ENCODE results near the gene MAST2.
"Not testable (repeated sequence)": the region's sequence is repeated elsewhere in the genome, so short reads cannot be mapped to it uniquely, and the experiment has no call there.

The MAST2 gene

GRCh38 chr1:45949462-45949861 lies 146.1 kb downstream of the MAST2 start:
- not testable (repeated sequence) for DNase-seq

GRCh38 chr1:45952072-45952471 lies 148.7 kb downstream of the MAST2 start:
- peak; percentile 24 for DNase-seq

- peak; percentile 59 for DNase-seq
Observed at GRCh38 chr1:45953934-45954847, 150.8 kb downstream of the MAST2 start.

GRCh38 chr1:45957684-45958083 lies 154.3 kb downstream of the MAST2 start:
- no peak for DNase-seq

GRCh38 chr1:45958317-45958716 lies 154.9 kb downstream of the MAST2 start:
- DNase-seq: no peak

- no peak for DNase-seq
Observed at GRCh38 chr1:45960930-45961715, 157.7 kb downstream of the MAST2 start.

- DNase-seq: not testable (repeated sequence)
Observed at GRCh38 chr1:45961936-45962335, 158.5 kb downstream of the MAST2 start.

- DNase-seq: peak; percentile 19
Observed at GRCh38 chr1:45968941-45969666, 165.7 kb downstream of the MAST2 start.

- DNase-seq: no peak
Observed at GRCh38 chr1:45969866-45970265, 166.5 kb downstream of the MAST2 start.

GRCh38 chr1:45971335-45971734 lies 167.9 kb downstream of the MAST2 start:
- no peak for DNase-seq

GRCh38 chr1:45971922-45972531 lies 168.6 kb downstream of the MAST2 start:
- no peak for DNase-seq

GRCh38 chr1:45972621-45973020 lies 169.2 kb downstream of the MAST2 start:
- DNase-seq: no peak

GRCh38 chr1:45973121-45973520 lies 169.7 kb downstream of the MAST2 start:
- no peak for DNase-seq

GRCh38 chr1:45974541-45975269 lies 171.3 kb downstream of the MAST2 start:
- no peak for DNase-seq

GRCh38 chr1:45976623-45977022 lies 173.2 kb downstream of the MAST2 start:
- DNase-seq: no peak

- no peak for DNase-seq
Observed at GRCh38 chr1:45979074-45979777, 175.8 kb downstream of the MAST2 start.

GRCh38 chr1:45979778-45980176 lies 176.4 kb downstream of the MAST2 start:
- no peak for DNase-seq

- DNase-seq: no peak
Observed at GRCh38 chr1:45982359-45982758, 178.9 kb downstream of the MAST2 start.

- no peak for DNase-seq
Observed at GRCh38 chr1:45983967-45984366, 180.6 kb downstream of the MAST2 start.

- DNase-seq: no peak
Observed at GRCh38 chr1:45987204-45987603, 183.8 kb downstream of the MAST2 start.

GRCh38 chr1:45989249-45989648 lies 185.8 kb downstream of the MAST2 start:
- no peak for DNase-seq

Measured in fibroblast of skin of right quadriceps (primary cell).